ES-I3 (cell line): ENCODE measurements around the gene CMTM8.

Source experiments
- H3K36me3 ChIP-seq: 2 replicates; pipeline ENCODE4 v1.6.1; 2013; ENCODE audit warnings: mild to moderate bottlenecking, low read length, control low read depth, moderate library complexity; ENCODE audit not compliant: insufficient read depth
- H3K4me1 ChIP-seq: 2 replicates; pipeline ENCODE4 v1.6.1; 2013; ENCODE audit warnings: mild to moderate bottlenecking, control low read depth, low read length; ENCODE audit not compliant: insufficient read depth
- H3K9ac ChIP-seq: 2 replicates; pipeline ENCODE4 v1.6.1; 2013; ENCODE audit warnings: low read depth, mild to moderate bottlenecking, low read length, moderate library complexity
- H3K9me3 ChIP-seq: 2 replicates; pipeline ENCODE4 v1.6.1; 2013; ENCODE audit warnings: mild to moderate bottlenecking, low read length, moderate library complexity; ENCODE audit not compliant: control insufficient read depth, insufficient read depth

CMTM8 gene

DNA sequence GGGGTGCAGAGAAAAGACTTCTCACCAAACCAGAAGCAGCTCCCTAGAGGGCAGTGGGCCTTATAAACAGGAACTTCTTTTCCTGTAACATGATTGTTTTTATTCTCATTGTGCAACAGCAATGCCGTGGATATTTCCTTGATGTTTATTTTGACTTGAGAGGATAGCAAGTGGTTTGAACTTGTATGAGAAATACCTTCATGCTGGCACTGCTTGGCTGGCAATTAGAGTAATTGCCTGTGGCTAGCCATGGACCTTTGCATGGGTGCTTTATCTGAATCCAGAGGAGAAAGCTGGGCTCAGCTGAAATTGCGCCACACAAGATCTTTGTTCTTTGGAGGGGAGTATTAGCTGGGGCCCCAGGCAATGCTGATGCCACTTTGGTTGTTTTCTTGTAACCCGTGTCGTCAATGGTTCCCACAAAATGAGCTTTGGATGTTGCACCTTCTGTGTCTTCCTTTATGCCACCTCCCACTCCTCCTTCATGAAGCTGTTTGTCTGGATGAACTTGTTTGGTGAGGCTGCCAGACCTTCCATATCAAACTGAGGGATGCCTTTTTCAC, 37.9 kb downstream of the CMTM8 start:
- Histone ChIP-seq H3K9ac (no peak overlapping the region), H3K9me3 (no peaks in the 10 kb centered on the region), H3K36me3 (no peaks in the 10 kb centered on the region), H3K4me1 (no peaks in the 10 kb centered on the region)

DNA sequence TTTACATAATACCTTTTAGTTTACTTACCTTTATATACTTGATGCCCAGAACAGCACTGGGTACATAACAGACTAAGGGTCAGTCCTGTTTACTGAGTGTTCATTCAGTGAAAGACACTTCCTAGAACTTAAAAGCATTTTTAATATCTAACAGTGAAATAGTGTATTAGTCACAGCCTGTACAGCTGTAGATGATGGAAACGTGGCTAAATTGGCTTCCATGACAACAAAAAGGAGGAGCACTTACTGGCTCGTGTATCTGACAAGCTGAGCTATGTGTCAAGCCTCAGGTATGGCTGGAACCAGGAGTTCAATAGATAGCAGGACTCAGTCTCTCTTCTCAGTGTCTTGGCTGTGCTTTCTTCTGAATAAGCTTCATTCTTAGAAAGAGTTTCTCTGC, 40.2 kb downstream of the CMTM8 start:
- Histone ChIP-seq H3K4me1 (no peaks in the 10 kb centered on the region), H3K9me3 (no peaks in the 10 kb centered on the region), H3K36me3 (no peaks in the 10 kb centered on the region), H3K9ac (no peak overlapping the region)

DNA sequence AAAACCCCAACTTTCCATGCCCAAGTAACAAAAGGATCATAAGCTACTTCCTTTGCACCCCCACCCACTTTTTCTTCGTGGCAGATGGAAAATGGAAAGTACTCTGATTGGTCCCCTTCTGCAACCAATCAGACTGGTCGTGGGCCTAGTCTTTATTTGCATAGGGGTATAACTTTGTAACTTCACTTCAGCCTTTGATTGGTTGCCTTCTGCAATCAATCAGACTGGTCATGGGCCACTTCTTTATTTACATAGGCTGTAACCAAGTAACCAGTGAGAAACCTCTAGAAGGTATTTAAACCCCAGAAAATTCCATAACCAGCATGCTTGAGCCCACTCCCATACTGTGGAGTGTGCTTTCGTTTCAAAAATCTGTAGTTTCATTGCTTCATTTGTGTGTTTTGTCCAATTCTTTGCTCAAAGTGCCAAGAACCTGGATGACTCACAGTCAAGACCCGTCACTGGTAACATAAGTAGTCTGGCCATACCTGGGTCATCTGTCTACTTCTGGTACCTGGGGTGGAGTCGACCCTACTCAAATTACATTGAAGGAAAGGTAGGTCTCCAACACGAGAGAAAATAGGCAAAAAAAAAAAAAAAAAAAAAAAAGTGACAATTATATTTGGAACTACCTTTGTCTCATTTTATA, 41.9 kb downstream of the CMTM8 start:
- H3K4me1 ChIP-seq = no peaks in the 10 kb centered on the region
- H3K9me3 ChIP-seq = no peaks in the 10 kb centered on the region
- H3K36me3 ChIP-seq = no peaks in the 10 kb centered on the region

GRCh38 chr3:32281570-32282106, 43.2 kb downstream of the CMTM8 start:
- Histone ChIP-seq H3K9me3 (no peaks in the 10 kb centered on the region), H3K9ac (no peak overlapping the region), H3K36me3 (no peaks in the 10 kb centered on the region), H3K4me1 (no peaks in the 10 kb centered on the region)

More for the DNA sequence above, 41.9 kb downstream of the CMTM8 start:
- no peak overlapping the region for H3K9ac ChIP-seq

- Histone ChIP-seq H3K4me1 (no peaks in the 10 kb centered on the region), H3K9me3 (no peaks in the 10 kb centered on the region), H3K9ac (no peak overlapping the region), H3K36me3 (no peaks in the 10 kb centered on the region)
Measured at GRCh38 chr3:32282578-32283154, 44.2 kb downstream of the CMTM8 start.

- H3K4me1 ChIP-seq = no peaks in the 10 kb centered on the region
- H3K9me3 ChIP-seq = no peaks in the 10 kb centered on the region
- H3K36me3 ChIP-seq = no peaks in the 10 kb centered on the region
- no peak overlapping the region for H3K9ac ChIP-seq
Measured at GRCh38 chr3:32283304-32283703, 44.8 kb downstream of the CMTM8 start.

- Histone ChIP-seq H3K4me1 (no peaks in the 10 kb centered on the region), H3K36me3 (no peaks in the 10 kb centered on the region), H3K9me3 (no peaks in the 10 kb centered on the region), H3K9ac (no peak overlapping the region)
Measured at GRCh38 chr3:32284443-32285212, 46.1 kb downstream of the CMTM8 start.

DNA sequence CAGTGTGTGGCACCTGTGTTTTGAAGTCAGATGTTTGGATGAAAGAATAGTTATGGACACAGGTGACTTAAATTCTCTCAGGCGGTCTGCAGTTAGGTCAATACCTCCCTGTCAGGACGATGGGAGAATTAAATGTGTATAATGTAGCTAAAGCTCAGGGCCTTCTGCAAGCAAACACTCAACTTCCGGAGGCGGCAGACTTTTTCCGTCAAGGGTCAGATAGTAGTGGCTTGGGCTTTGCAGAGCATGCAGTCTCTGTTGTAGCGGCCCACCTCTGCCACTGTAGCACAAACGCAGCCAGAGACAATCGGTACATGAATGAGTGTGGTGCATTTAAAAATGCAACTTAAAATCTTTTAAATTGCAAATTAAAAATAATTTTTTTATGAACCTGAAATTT, 47.4 kb downstream of the CMTM8 start:
- Histone ChIP-seq H3K36me3 (no peaks in the 10 kb centered on the region), H3K4me1 (no peaks in the 10 kb centered on the region), H3K9ac (no peak overlapping the region), H3K9me3 (no peaks in the 10 kb centered on the region)

DNA sequence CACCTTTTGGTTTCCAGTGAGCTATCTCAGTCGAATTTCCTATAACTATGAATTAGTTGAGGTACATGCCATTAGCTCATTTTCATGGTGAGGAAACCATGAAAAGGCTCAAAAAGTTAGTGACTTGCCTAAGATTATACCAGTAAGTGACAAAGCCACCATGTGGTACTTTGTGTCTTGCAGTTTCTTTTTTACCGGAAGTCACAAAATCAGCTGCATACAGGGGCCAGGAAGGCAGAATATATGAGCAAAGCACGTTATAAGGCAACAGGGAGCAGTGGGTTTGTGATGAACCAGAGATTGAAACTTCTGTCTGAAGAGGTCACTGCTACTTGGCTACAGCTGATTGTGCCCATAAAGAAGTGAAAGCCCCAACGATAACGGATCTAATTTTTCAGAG, 50.3 kb downstream of the CMTM8 start:
- no peak overlapping the region for H3K9ac ChIP-seq
- no peaks in the 10 kb centered on the region for H3K4me1 ChIP-seq
- H3K36me3 ChIP-seq = no peaks in the 10 kb centered on the region
- no peaks in the 10 kb centered on the region for H3K9me3 ChIP-seq

GRCh38 chr3:32290619-32291018, 52.1 kb downstream of the CMTM8 start:
- H3K9ac ChIP-seq = no peak overlapping the region
- no peaks in the 10 kb centered on the region for H3K9me3 ChIP-seq
- H3K36me3 ChIP-seq = no peaks in the 10 kb centered on the region
- H3K4me1 ChIP-seq = no peaks in the 10 kb centered on the region

DNA sequence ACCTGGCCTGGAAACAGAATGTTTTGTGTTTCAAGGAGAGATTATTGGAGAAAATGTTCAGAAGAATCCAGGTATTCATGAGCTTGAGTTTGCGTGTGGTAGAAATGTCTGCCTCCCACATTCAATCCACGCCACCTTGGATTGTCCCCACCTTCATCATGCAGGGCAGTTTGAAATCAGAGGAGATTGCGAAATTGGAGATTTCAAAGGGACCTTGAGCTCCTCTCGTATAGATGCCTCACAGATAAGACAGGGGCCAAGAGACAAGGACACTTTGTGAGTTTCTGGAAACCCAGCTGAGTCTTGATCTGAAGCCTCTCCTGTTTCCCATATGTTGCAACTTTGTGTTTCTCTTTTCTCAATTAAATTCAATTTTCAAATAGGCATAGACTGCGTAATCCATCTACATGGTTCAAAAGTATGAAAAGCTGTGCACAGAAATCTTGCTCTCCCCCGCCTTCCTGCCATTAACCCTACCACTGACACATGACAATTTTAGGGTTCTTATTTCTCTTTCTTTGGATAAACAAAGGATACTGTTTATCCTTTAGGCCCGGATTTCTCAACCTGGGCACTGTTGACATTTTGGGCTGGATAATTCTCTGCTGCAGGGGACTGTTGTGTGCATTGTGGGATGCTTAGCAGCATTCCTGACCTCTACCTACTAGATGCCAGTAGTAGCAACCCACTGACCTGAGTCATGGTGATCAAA, 53.8 kb downstream of the CMTM8 start:
- Histone ChIP-seq H3K4me1 (no peaks in the 10 kb centered on the region), H3K9me3 (no peaks in the 10 kb centered on the region), H3K9ac (no peak overlapping the region), H3K36me3 (no peaks in the 10 kb centered on the region)

GRCh38 chr3:32293903-32294302, 55.4 kb downstream of the CMTM8 start:
- Histone ChIP-seq H3K36me3 (no peaks in the 10 kb centered on the region), H3K4me1 (no peaks in the 10 kb centered on the region), H3K9ac (no peak overlapping the region)

GRCh38 chr3:32296251-32297204, 58.0 kb downstream of the CMTM8 start:
- no peaks in the 10 kb centered on the region for H3K9me3 ChIP-seq
- no peaks in the 10 kb centered on the region for H3K4me1 ChIP-seq
- H3K36me3 ChIP-seq = no peaks in the 10 kb centered on the region
- H3K9ac ChIP-seq = no peak overlapping the region

More at GRCh38 chr3:32293903-32294302, 55.4 kb downstream of the CMTM8 start:
- no peaks in the 10 kb centered on the region for H3K9me3 ChIP-seq
